Stimulated activated CD8-positive, alpha-beta memory T cell treated with anti-CD3 and anti-CD28 coated beads, Interleukin-12 subunit alpha, Interleukin-12 subunit beta, amount 100 ng/mL, for 1 hour (primary cell): Measurements from ENCODE around the gene GLUD1.
"Not testable (repeated sequence)": the region's sequence is repeated elsewhere in the genome, so short reads cannot be mapped to it uniquely, and the experiment has no call there.

Experiments
- DNase-seq: peaks from one replicate; pipeline ENCODE4 v3.0.0-alpha.2; 2020; ENCODE audit warnings: low read depth

GLUD1 gene

DNA sequence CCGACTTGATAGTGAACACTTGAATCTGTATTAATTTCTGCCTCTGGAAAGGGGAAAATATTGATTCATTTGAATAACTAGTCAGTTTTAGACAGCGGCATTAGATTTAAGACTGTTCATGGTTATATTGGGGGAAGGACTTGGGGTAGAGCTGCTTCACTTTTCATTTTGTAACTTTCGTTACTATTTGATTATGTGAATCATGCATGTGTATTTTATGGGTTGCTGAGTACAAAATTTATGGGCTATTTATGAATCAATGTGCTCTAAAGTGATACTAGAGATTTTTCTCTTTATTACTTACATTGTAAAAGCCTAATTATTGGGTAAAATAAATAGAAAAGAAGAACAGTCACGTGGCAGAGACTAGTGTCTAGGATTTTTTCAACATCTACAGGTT, 4.9 kb downstream of the GLUD1 start:
- no peak for DNase-seq

DNA sequence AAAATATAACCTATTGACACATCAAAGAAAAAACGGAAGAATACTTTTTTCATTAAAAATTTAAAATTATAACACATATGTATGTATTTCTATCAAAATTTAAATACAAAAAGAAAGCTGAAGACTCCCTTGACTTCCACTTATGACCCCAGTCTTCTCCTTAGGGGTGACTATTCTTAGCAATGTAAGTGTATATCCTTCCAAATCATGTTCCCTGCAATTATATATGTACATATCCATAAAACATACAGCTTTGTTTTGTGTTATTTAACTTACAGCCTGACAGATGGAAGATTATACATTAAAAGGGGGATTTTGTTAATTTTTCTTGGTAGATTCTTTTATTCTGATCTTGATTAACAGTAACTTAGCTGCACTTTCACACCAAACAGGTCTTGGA, 9.1 kb downstream of the GLUD1 start:
- no peak for DNase-seq

DNA sequence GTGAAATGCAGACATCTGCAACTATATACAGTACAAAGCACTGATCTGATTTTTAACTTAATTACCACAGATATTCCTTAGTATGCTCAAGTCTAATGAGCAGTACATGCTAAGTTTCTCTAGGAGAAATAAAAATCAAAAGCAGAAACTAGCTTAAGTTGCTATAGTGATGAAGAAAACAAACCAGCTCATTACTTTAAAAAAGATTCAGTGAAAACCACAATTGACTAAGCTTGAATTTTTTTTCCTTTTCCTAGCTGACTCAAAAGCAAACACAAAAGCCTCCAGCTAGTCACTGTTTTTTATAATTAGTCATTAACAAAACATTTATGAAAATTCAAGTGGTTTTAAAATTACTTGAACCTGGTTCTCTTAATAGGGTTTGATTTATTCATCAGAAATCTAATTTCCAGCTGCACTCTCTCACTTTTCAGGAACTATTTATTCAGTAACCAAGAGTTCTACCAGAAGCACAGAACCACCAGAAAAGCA, 10.3 kb downstream of the GLUD1 start:
- not testable (repeated sequence) for DNase-seq

DNA sequence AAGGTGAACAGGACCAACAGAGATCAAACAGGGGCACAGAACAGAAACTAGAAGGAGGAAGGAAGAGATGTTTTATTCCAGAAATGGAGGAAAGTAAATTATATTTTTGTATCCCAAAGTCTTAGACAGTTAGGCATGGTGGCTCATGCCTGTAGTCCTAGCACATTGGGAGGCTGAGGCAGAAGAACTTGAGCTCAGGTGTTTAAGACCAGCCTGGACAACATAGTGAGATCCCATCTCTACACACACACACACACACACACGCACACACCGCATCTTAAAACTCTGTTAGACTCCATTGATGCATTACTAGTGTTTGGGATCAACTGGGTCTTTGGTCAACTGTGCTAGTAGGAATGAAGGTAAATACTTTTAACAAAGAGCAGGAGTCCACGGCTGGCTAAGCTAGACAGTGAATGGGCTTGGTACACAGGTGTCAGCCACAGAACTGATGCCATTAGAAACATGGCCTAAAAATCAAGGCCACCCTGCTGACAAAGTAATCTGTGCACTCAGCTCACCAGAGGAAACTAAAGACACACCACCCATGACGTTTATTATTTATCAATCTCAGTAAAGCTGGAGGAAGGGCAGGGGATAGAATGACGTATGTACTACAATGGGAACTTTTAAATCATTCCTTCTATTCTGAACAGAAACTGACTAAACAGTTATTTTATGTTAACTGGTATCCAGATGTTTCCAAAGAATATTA, 10.9 kb downstream of the GLUD1 start:
- not testable (repeated sequence) for DNase-seq

DNA sequence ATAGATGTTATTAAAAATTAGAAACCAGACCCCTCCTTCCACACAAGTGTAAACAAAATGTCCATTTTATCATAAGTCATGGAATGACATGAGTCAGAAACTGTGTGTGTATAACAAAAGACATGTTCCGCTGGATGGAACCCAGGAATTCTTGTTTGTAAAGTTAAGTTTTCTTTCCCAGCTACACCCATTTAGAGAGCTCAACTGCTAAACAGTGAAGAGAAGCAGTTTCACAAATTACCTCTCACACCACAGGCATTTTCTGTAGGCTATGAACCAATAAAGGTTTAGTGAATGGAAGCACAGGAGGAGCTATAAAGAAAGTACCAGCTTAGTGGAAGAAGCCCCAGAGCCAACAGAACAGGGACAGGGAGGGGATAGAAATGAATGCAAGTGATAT, 12.4 kb downstream of the GLUD1 start:
- DNase-seq = not testable (repeated sequence)

DNA sequence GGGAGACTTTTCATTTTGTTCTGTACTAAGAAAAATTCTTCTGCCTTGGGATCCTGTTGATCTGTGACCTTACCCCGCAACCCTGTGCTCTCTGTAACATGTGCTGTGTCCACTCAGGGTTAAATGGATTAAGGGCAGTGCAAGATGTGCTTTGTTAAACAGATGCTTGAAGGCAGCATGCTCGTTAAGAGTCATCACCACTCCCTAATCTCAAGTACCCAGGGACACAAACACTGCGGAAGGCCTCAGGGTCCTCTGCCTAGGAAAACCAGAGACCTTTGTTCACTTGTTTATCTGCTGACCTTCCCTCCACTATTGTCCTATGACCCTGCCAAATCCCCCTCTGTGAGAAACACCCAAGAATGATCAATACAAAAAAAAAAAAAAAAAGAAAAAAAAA, 13.1 kb downstream of the GLUD1 start:
- not testable (repeated sequence) for DNase-seq

DNA sequence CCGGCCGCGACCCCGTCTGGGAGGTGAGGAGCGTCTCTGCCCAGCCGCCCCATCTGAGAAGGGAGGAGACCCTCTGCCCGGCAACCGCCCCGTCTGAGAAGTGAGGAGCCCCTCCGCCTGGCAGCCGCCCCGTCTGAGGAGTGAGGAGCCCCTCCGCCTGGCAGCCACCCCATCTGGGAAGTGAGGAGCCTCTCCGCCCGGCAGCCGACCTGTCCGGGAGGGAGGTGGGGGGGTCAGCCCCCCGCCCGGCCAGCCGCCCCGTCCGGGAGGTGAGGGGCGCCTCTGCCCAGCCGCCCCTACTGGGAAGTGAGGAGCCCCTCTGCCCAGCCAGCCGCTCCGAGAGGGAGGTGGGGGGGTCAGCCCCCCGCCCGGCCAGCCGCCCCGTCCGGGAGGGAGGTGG, 14.0 kb downstream of the GLUD1 start:
- DNase-seq = not testable (repeated sequence)

DNA sequence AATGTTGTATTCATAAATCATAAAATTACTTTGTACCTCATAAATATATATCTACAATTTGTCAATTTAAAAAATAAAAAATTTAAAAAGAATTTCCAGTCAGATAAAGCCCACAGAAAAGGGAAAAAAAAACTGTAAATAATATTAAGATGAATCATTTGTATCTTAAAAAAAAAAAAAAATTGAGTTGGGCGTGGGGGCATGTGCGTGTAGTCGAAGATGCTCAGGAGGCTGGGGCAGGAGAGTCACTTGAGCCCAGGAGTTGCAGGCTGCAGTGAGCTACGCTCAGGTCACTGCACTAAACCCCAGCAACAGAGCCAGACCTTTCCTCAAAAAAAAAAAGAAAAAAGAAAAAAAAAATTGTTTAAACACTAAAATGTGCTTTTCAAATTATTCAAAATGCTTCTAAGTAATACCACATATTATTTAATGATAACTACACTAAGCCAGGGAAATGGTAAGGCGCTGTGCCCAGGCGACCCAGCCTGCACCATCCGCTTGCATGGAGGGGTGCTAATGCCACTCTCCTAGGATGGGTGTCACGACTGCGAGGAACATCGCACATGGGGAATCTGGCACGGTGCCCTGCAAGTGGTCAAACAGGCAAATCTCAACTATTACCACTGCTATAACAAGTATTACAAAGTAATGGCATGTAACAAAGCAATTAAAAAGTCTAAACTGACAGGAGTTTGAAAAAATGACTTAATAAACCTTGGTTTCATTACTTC, 15.4 kb downstream of the GLUD1 start:
- DNase-seq = no peak

DNA sequence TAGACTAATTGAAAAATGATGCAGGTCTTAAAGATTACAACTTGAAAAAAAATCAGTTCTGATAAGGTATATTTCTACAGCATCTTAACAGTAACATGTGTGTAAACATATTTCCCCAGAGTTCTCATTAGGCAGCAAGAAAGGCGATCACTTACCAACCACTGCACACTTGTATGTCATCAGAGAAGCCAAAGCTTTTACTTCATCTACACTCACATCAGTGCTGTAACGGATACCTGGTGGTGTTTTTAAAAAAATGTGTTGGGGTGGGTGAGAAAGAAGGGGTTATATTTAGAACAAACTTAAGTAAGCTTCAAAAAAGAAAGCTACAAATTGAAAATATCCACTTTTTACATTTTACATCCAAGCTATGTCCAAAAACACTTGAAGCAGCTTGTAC, 18.2 kb downstream of the GLUD1 start:
- not testable (repeated sequence) for DNase-seq

DNA sequence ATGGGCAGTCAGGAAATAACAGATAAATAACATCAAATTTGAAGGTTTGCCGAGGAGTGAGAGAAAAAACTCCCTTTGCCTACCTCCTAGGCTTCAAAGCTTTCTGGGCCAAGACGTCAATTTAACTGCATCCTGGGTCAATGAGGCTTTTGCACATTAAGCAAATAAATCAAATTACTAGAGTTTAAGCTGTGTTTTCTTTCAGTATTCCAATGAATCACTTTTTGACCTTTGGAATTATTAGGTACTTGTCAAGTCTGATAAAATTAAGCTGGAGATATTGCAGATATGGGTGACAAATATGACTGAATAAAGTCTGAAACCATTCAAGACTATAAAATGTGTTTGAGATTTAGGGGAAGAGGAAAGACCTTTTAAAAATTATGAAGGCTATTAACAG, 22.2 kb downstream of the GLUD1 start:
- no peak for DNase-seq

DNA sequence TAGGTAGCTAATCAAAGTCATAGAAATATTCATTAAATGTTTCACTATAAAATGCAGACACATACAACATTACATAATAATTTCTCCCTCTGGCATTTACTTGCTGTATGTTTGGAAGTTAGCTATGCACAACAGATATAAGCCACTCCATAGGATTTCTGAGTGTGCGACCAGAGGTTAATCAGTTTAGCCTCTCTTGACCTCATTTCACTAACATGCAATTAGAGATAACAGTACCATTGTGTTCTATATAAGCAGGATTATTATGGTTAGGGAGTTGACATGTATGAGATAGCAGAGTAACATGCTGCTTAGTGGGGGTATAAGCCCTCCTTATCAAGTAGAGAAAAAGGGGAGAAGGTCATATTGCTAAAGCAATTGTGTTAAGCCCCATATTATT, 26.4 kb downstream of the GLUD1 start:
- DNase-seq = no peak

DNA sequence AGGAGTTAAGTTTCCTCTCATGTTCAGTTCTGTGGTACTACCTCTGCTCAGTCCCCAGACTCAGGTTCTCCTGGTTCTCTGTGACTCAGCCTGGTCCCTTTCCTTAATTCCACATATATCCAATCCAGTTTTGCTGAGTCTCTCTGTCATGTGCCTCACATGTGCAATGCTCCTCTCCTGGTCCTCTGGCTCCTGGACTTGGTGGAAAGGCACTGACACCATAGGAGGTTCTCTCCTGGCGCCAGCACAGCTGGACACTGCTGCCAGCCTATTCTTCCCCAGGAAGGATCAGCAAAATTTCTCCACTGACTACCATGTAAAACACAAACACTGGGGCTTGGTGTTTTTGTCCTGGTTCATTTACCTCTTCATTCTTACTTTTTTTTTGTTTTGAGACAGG, 27.8 kb downstream of the GLUD1 start:
- DNase-seq = no peak

DNA sequence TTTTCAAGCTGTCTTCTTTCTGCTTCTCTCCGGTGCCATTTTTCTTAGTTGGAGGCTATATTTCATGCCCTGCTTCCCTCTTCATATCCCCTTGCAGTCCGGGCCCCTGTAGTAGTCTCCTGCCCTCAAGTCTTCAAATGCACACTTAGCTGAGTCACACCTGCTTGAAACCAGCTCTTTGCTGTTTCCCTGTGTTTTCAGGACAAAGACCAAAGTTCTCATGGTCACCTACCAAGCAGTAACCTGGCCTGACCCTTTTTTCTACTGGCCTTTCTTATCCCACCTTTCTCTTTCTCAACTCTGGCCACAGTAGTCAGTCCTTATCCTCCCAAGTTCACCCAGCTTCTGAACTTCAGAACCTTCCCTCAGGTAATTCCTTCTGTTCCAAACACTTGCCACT, 28.5 kb downstream of the GLUD1 start:
- DNase-seq = no peak

DNA sequence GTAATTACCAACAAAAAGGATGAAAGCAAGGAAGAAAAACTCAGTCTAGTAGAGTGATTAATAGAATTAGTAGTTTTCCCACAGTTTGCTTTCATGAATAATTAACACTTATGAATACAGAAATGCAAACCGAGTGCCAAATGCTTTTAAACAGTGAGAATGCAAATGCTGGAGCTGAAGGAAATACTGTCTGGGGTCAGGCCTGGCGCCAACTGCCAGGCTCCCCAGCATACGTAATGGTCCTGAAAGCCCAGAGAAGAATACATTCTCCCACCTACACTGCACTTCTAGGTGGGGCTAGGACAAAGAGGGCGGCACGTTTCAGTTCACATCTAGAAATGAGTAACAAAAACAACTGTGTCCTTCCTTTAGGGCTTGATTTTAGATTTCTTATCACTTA, 30.0 kb downstream of the GLUD1 start:
- DNase-seq = no peak

DNA sequence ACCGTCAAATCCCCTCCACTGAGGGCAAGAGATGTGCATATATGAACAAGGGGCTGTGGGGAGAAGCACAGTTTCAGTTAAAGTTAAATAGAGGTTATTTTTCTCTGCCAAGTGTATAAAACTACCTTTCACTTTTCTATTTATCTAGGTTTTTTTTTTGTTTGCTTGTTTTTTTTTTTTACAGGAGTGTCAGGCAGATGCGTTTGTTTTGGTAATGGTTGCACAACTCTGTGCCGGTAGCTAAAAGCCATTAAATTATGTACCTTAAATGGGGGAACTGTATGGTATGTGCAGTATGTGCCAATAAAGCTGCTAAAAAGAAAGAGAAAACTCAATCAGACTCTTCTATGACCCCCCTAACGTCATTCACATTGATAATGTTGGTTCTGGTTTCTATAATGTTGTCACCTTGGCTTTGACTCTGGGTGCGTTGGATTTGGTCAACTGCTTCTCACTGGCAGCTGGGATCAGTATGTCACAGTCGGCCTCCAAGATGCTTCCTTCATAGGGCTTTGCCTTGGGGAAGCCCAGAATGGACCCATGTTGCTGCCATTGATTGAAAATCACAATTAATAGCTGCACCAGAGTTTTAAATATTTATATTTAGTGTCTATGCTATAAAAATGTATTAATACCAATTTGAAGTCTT, 34.2 kb downstream of the GLUD1 start:
- no peak for DNase-seq

DNA sequence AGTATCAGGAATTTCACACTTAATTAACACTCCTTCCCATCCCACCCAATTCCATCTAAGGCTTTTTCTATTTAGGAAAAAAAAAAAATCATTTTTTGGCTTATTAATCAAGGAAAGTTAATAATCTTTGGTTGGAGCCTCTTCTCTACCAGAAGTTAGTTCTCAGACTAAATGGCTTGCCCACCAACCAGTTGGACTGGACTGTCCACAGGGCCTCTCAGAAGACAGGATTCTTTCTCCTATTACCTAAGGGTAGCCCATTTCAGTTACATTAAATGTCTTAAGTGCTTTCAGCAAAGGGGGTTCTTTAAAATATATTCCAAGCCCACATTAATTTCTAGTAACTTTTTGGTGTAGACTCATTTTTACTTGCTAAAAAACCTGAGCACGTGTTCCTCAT, 35.2 kb downstream of the GLUD1 start:
- DNase-seq = no peak

DNA sequence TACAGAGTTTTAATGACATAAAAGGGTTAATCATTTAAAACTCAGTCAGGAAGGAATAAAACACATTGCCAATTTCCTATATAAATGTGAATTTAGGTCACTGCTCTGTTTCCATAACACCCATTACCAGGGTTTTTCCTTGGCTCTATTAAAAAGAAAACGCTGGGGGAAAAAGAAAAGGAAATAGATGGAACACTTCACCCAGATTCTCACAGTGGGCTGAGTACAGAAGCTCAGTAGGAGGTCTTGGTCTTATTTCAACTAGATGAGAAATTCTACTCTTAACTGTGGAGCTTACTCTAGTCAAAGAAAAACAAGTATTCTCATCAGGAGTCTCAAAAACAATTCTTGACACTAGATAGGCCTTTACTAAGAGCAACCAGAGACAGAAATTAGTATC, 36.5 kb downstream of the GLUD1 start:
- no peak for DNase-seq

DNA sequence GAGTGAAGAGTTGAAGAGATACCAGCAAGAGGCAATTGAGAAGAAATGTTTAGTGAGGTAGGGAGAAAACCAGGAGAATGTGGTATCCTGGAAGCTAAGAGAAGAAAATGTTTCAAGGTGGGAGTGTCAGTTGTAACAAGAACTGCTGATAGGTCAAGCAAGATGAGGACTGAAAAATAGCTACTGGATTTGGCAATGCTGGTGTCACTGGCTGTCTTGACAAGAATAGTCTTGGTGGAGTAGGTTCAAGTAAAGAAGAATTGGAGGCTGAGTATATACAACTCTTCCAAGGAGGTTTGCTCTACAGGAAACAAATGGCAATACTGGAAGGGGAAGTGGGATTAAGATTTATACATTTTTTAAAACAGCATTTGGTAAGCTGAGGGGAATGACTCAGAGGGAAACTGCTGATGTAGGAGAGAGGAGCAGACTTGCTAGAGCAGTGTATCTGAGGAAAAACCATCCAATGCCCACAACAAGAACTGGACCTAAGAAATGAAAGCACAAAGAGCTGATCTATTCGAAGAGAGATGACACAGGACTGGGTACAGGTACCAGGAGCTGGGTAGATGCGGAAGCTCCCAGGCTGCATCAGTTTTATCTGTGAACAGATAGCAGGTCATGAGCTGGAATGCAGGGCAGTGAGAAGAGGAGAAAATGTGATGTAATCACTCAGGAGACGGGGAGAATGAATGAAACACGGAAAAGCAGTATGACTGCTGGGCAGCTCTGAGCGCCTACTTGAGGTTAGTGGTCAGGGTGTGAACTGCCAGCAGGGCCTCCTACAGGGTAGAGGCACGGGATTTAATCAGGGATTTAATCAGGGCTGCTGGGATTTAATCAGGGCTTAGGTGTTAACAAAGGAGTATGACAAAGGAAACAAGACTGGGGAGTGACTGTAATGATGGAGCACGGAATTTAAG, 40.0 kb downstream of the GLUD1 start:
- no peak for DNase-seq

DNA sequence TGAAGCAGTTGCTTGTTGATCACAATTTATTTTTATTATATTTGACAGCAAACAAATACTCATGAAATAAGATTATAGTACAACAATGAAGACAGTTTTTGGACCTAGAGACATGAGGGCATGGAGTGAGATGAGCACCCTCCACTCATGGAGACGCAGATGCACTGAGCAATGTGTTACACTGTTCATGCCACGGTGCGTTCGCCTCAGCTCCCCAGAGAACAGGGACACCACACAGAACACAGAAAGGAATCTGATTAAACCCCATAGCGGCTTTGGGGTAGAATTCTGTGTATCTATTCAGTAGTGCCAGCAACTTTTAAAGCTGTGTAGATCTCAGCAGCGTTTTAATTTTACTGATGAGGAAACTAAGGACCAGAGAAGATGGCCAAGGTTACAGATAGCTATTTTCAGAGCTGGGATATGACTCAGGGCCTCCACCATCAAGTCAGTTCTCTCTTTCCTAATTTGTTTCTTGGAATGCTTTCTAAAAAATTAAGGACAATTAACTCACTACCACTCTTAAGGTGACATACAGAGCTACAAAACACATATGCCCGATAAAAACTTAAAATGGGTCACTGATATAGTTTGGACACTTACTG, 41.0 kb downstream of the GLUD1 start:
- no peak for DNase-seq

DNA sequence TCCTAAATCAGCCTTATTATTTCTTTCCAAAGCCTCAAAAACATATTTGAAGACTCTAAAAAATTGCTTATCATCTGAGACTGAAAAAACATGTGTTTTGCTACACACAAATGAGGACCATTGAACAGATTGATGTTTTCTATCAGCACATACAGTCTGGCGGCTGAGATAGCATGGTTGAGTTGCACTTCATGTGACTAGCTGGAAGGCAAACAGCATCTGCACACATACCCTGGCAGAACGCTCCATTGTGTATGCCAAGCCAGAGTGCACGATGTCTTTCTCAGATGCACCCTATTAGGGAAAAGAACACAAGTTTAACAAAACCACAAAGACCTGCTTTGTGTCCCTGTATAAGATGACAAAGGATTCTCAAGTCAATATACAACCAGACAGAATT, 41.5 kb downstream of the GLUD1 start:
- DNase-seq = no peak

DNA sequence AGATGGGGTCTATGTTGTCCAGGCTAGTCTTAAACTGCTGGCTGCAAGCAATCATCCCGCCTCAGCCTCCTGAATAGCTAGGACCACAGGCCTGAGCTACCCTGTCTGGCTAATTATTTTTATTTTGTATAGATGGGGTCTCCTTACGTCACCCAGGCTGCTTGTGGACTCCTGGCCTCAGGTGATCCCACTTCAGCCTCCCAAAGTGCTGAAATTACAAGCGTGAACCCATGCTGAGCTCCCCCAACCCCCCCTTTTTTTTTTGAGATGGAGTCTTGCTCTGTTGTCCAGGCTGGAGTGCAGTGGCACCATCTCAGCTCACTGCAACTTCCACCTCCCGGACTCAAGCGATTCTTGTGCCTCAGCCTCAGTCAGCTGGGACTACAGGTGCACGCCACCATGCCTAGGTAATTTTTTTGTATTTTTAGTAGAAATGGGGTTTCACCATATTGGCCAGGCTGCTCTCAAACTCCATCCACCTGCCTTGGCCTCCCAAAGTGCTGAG, 49.2 kb downstream of the GLUD1 start:
- DNase-seq = no peak
